ENCODE measurements around the gene ANKRD63. TPM values are rescaled to one million over a fixed set of nuclear protein-coding genes. Genes with fewer than 3 reads are reported as not detected.

ANKRD63 gene
- total and polyA plus RNA-seq, 10 of the 15 experiments (the other 5 are each of a cell fraction or from before 2014, with no cell fraction given) = not detected

DNA sequence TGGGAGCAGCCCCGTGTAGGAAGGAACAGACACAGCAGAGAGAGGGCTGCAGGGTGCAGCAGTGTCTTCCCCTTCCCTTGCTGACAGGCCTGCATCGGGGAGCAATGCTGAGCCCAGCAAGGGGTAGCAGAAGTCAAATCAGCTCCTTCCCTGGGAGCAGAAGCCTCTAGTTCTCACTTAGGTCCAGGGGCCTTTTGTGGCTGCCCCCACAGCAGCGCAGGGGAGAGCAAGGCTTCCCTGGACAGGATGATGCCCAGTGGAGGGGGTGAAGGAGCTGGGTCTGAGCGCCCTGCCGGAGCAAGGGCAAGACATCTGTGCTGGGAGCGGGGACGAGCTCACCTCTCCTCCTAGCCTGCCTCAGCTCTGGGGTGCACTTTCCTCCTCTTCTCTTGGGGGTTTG, 24.0 kb upstream of the ANKRD63 start:
- no peak overlapping the region for H3K27ac ChIP-seq (ENCODE audit: control insufficient read depth, insufficient read depth)
- intact Hi-C loops (cut with micrococcal nuclease; ENCODE audit: unreplicated experiment) = no loop called here
- TF ChIP-seq, protein P1, sequence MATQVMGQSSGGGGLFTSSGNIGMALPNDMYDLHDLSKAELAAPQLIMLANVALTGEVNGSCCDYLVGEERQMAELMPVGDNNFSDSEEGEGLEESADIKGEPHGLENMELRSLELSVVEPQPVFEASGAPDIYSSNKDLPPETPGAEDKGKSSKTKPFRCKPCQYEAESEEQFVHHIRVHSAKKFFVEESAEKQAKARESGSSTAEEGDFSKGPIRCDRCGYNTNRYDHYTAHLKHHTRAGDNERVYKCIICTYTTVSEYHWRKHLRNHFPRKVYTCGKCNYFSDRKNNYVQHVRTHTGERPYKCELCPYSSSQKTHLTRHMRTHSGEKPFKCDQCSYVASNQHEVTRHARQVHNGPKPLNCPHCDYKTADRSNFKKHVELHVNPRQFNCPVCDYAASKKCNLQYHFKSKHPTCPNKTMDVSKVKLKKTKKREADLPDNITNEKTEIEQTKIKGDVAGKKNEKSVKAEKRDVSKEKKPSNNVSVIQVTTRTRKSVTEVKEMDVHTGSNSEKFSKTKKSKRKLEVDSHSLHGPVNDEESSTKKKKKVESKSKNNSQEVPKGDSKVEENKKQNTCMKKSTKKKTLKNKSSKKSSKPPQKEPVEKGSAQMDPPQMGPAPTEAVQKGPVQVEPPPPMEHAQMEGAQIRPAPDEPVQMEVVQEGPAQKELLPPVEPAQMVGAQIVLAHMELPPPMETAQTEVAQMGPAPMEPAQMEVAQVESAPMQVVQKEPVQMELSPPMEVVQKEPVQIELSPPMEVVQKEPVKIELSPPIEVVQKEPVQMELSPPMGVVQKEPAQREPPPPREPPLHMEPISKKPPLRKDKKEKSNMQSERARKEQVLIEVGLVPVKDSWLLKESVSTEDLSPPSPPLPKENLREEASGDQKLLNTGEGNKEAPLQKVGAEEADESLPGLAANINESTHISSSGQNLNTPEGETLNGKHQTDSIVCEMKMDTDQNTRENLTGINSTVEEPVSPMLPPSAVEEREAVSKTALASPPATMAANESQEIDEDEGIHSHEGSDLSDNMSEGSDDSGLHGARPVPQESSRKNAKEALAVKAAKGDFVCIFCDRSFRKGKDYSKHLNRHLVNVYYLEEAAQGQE (IDR thresholded peaks at IDR 0.05; ENCODE audit: low read depth, low read length) = no peak
- TF ChIP-seq ETV6 (conservative IDR thresholded peaks at IDR 0.05 in 1 of 2, IDR thresholded peaks at IDR 0.05 in 1 of 2; ENCODE audit: borderline replicate concordance in 1 of 2, low read depth in 1 of 2) = 0 out of 4 replicates have a peak, but pooled peaks of 1 of the 2 experiments have one; percentile 22
- no peaks in the 10 kb centered on the region for H3K36me3 ChIP-seq (ENCODE audit: control insufficient read depth in 2 of 2, insufficient read depth in 2 of 2, low read length in 1 of 2)
- no peaks in the 10 kb centered on the region for H4K20me1 ChIP-seq (ENCODE audit: control insufficient read depth, insufficient read depth)
- no TSS peak for BruUV-seq (replicated peaks)
- in situ Hi-C loops (cut with MboI) = loop anchor here (5.0 kb wide), 1 partner anchor 50 kb away; the partner anchor contains the start of gene DISP2
- 53% methylated on average over 7 of the region's 7 CpGs for WGBS (ENCODE audit: insufficient coverage, insufficient replicate concordance, low lambda C conversion rate, missing lambda C conversion rate)
- ChIA-PET SMC1A (ENCODE audit: uncharacterized antibody, unreplicated experiment) (interaction anchor here (1.4 to 10.0 kb wide), 7 partner anchors 14 to 271 kb away, joined by 3 to 83 read pairs (median 4); partner anchors contain the start of gene INAFM2), POLR2A (no interaction called here), RAD21 (ENCODE audit: unreplicated experiment) (interaction anchor here (0.8 to 6.8 kb wide), 3 partner anchors 29 to 33 kb away, joined by 3 to 87 read pairs (median 4); no protein-coding TSS in a partner anchor), CTCF (interaction anchor here (0.8 to 17.6 kb wide), 11 partner anchors 8 to 261 kb away, joined by 3 to 336 read pairs (median 6); partner anchors contain the start of genes ANKRD63, CCDC9B and INAFM2)
- no peaks in the 10 kb centered on the region for H3K79me2 ChIP-seq (ENCODE audit: control insufficient read depth, insufficient read depth, low read length)
- H3K27me3 ChIP-seq (replicated peaks in 1 of 2; ENCODE audit: control insufficient read depth in 2 of 2, insufficient read depth in 2 of 2, low read length in 1 of 2) = 0 out of 4 replicates have a peak, but pooled peaks cover 0 to 1% of the 10 kb centered on the region in 2 experiments
- ATAC-seq (peak; percentile 14; the same call in 2 of the 3 replicates), DNase-seq (ENCODE audit: low read depth, low spot score) (no peak), FAIRE-seq (no peak)
- peak overlapping the region; percentile 3 for H3K4me2 ChIP-seq (ENCODE audit: control insufficient read depth, insufficient read depth)
- H3K9me3 ChIP-seq (replicated peaks; ENCODE audit: control insufficient read depth, insufficient read depth, low read length) = no peaks in the 10 kb centered on the region
- H3K4me3 ChIP-seq = peak overlapping the region; percentile 80
- peak overlapping the region; percentile 1; the same call in 1 of the 2 replicates for H3K9ac ChIP-seq (ENCODE audit: control insufficient read depth, insufficient read depth, low read length)
- peaks cover 12% of the 10 kb centered on the region for H3K4me1 ChIP-seq (ENCODE audit: control insufficient read depth, insufficient read depth, low read length)
- peak overlapping the region; percentile 26 for H2AFZ ChIP-seq (ENCODE audit: control insufficient read depth, low read depth, low read length)

All from GM12878 (cell line).